ENCODE measurements around the gene KRTAP10-3.

The KRTAP10-3 gene

DNA sequence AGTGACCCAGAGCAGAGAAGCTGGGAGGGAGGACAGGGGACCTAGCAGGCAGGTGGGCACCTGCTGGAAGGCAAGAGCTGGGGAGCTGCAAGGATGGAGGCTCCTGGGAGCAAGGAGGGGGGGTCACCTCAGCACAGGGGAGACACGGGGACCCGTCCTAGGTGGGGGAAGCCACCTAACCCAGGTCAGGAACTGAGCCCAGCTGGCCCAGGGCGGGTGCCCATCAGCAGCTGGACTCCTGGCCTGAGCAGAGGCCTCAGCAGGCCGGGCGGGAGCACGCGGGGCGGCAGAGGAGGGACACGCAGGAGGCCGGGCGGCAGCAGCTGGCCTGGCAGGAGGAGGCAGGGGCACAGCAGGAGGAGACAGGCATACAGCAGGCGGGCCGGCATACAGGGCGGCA is 19.5 kb downstream of the KRTAP10-3 start:
- WGBS (ENCODE audit: extremely low coverage, insufficient coverage, insufficient read length): no CpG with 5 or more reads among the region's 14 CpGs
- no peak overlapping the region for H2BK120ac ChIP-seq (ENCODE audit: insufficient read depth, low read length, poor library complexity)
- H4K12ac ChIP-seq (ENCODE audit: low read depth, low read length): no peak overlapping the region
- no peak overlapping the region for H3K14ac ChIP-seq (ENCODE audit: low read length)
- H3K18ac ChIP-seq (ENCODE audit: low read length): no peak overlapping the region
- H2BK5ac ChIP-seq (ENCODE audit: low read depth, low read length, poor library complexity): no peak overlapping the region
- DNase-seq: no peak
- H3K4me3 ChIP-seq (ENCODE audit: low read depth, low read length): no peak overlapping the region
- no peak overlapping the region for H3K27ac ChIP-seq (ENCODE audit: low read depth, low read length)
- no peak overlapping the region for H2AFZ ChIP-seq (ENCODE audit: insufficient read depth, low read length, poor library complexity)
- H4K91ac ChIP-seq (ENCODE audit: low read depth, low read length): no peak overlapping the region
- no peak overlapping the region for H3K9ac ChIP-seq (ENCODE audit: low read length)
- H3K9me3 ChIP-seq (ENCODE audit: insufficient read depth, low read depth, low read length): no peaks in the 10 kb centered on the region
- no peaks in the 10 kb centered on the region for H3K79me2 ChIP-seq (ENCODE audit: control insufficient read depth, insufficient read depth, low read length, poor library complexity)
- no peak overlapping the region for H3K23ac ChIP-seq (ENCODE audit: low read length)
- no peak overlapping the region for H2BK12ac ChIP-seq (ENCODE audit: low read length)
- no peaks in the 10 kb centered on the region for H3K36me3 ChIP-seq (ENCODE audit: control insufficient read depth in 1 of 2, insufficient read depth in 2 of 2, low read length in 2 of 2)
- H3K4ac ChIP-seq (ENCODE audit: low read depth, low read length): no peak overlapping the region
- H3K4me2 ChIP-seq (ENCODE audit: low read length): no peak overlapping the region
- H4K8ac ChIP-seq (ENCODE audit: low read depth, low read length): no peak overlapping the region
- no peak overlapping the region for H2AK5ac ChIP-seq (ENCODE audit: low read length)
- H3K4me1 ChIP-seq (ENCODE audit: control insufficient read depth in 1 of 2, insufficient read depth in 2 of 2, low read length in 2 of 2): no peaks in the 10 kb centered on the region
- no peaks in the 10 kb centered on the region for H3K79me1 ChIP-seq (ENCODE audit: low read length)
- H3K27me3 ChIP-seq (ENCODE audit: insufficient read depth, low read length): no peaks in the 10 kb centered on the region

DNA sequence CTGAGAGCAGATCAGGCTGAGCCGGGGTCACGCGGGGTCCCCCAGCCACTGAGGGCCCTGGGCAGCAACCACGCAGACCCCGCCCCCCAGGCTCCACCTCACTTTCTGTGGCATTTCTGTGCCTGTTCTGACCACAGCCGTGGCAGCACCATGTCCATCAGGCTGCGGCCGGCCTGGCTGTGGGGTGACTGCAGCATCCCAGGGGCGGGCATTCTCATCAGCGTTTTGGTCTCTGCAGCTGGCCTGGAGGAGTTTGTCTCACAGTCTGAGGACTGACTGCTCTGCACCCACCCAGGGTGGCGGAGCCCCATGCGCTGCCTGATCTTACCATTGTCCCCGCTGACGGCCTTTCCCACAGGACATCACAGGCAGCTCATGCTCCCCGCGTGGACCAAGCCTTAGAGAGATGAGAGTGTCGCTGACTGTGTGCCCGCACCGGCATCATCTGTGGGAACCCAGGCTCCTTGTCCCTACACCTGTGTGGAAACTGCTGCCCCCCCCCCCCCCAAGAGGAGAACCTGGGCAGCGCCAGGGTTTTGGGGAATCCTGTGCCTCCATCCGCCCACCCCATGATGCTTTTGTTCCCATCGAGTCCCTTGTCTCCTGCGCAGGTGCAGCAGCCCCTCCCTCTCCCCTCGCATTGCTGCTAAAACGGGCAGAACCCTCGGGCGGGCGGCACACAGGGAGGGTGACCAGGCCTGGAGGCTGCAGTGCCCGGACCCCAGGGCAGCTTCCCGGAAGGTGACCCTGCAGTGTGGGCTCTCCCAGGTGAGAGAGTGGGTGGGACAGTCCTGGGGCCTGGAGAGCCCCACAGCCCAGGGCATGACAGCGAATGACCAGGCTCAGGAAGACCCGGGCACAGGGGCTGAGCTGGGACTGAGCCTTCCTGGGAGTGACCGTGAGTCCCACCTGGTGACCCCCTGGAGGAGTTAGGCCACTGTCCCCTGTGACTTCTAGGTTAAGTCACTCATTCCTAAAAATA is 20.4 kb downstream of the KRTAP10-3 start:
- Histone ChIP-seq H3K14ac (ENCODE audit: low read length) (no peak overlapping the region), H3K4me2 (ENCODE audit: low read length) (no peak overlapping the region), H2AK5ac (ENCODE audit: low read length) (no peak overlapping the region), H3K4me3 (ENCODE audit: low read depth, low read length) (no peak overlapping the region), H3K4me1 (ENCODE audit: control insufficient read depth in 1 of 2, insufficient read depth in 2 of 2, low read length in 2 of 2) (no peaks in the 10 kb centered on the region), H2BK12ac (ENCODE audit: low read length) (no peak overlapping the region), H3K18ac (ENCODE audit: low read length) (no peak overlapping the region), H3K4ac (ENCODE audit: low read depth, low read length) (no peak overlapping the region), H3K79me1 (ENCODE audit: low read length) (no peaks in the 10 kb centered on the region), H4K8ac (ENCODE audit: low read depth, low read length) (no peak overlapping the region), H4K91ac (ENCODE audit: low read depth, low read length) (no peak overlapping the region), H2BK120ac (ENCODE audit: insufficient read depth, low read length, poor library complexity) (no peak overlapping the region), H3K9ac (ENCODE audit: low read length) (no peak overlapping the region), H3K36me3 (ENCODE audit: control insufficient read depth in 1 of 2, insufficient read depth in 2 of 2, low read length in 2 of 2) (no peaks in the 10 kb centered on the region), H3K27me3 (ENCODE audit: insufficient read depth, low read length) (no peaks in the 10 kb centered on the region), H4K12ac (ENCODE audit: low read depth, low read length) (no peak overlapping the region), H3K27ac (ENCODE audit: low read depth, low read length) (no peak overlapping the region), H2BK5ac (ENCODE audit: low read depth, low read length, poor library complexity) (no peak overlapping the region), H3K23ac (ENCODE audit: low read length) (no peak overlapping the region), H3K79me2 (ENCODE audit: control insufficient read depth, insufficient read depth, low read length, poor library complexity) (no peaks in the 10 kb centered on the region), H3K9me3 (ENCODE audit: insufficient read depth, low read depth, low read length) (no peaks in the 10 kb centered on the region), H2AFZ (ENCODE audit: insufficient read depth, low read length, poor library complexity) (no peak overlapping the region)
- no CpG with 5 or more reads among the region's 33 CpGs for WGBS (ENCODE audit: extremely low coverage, insufficient coverage, insufficient read length)
- DNase-seq: no peak

DNA sequence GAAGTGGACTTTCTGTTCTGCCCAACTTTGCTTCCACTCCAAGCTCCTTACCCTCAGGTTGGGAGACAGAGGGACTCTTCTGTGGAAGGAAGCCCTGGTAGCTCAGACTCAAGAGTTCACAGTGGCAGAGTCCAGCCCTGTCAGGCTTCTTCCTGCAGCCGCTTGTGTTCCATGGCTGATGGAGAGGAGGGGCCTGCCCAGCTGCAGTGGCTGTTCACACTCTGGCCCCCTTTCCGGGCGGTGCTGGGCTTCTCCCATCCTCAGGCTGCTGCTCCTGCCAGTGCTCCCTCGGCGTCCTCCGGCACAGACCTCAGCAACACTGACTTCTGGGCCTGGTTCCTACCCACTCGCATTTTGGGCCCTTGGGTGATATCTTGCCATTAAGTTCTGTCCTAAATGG is 22.6 kb downstream of the KRTAP10-3 start:
- Histone ChIP-seq H3K4me1 (ENCODE audit: control insufficient read depth in 1 of 2, insufficient read depth in 2 of 2, low read length in 2 of 2) (no peaks in the 10 kb centered on the region), H3K4me3 (ENCODE audit: low read depth, low read length) (no peak overlapping the region), H3K23ac (ENCODE audit: low read length) (no peak overlapping the region), H3K14ac (ENCODE audit: low read length) (no peak overlapping the region), H3K4me2 (ENCODE audit: low read length) (no peak overlapping the region), H3K79me2 (ENCODE audit: control insufficient read depth, insufficient read depth, low read length, poor library complexity) (no peaks in the 10 kb centered on the region), H3K9me3 (ENCODE audit: insufficient read depth, low read depth, low read length) (no peaks in the 10 kb centered on the region), H3K4ac (ENCODE audit: low read depth, low read length) (no peak overlapping the region), H3K18ac (ENCODE audit: low read length) (no peak overlapping the region), H3K9ac (ENCODE audit: low read length) (no peak overlapping the region), H3K36me3 (ENCODE audit: control insufficient read depth in 1 of 2, insufficient read depth in 2 of 2, low read length in 2 of 2) (no peaks in the 10 kb centered on the region), H2BK12ac (ENCODE audit: low read length) (no peak overlapping the region), H2BK120ac (ENCODE audit: insufficient read depth, low read length, poor library complexity) (no peak overlapping the region), H2AK5ac (ENCODE audit: low read length) (no peak overlapping the region), H4K91ac (ENCODE audit: low read depth, low read length) (no peak overlapping the region), H3K27ac (ENCODE audit: low read depth, low read length) (no peak overlapping the region), H2BK5ac (ENCODE audit: low read depth, low read length, poor library complexity) (no peak overlapping the region), H2AFZ (ENCODE audit: insufficient read depth, low read length, poor library complexity) (no peak overlapping the region), H3K27me3 (ENCODE audit: insufficient read depth, low read length) (no peaks in the 10 kb centered on the region), H4K8ac (ENCODE audit: low read depth, low read length) (no peak overlapping the region), H3K79me1 (ENCODE audit: low read length) (no peaks in the 10 kb centered on the region), H4K12ac (ENCODE audit: low read depth, low read length) (no peak overlapping the region)
- no peak for DNase-seq
- whole genome bisulfite sequencing (ENCODE audit: extremely low coverage, insufficient coverage, insufficient read length): no CpG with 5 or more reads among the region's 7 CpGs

DNA sequence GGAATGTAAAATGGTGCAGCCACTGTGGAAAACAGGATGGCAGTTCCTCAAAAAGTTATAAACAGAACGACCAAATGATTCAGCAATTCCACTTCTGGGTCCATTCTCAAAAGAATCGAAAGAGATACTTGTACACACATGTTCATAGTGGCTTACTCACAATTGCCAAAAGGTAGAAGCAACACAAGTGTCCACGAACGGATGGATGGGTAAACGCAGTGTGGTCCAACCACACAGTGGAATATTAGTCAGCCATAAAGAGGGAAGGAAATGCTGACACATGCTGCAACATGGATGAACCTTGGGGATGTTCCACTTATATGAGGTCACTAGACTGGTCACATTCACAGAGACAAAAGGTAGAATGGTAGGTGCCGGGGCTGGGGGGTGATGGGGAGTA is 23.9 kb downstream of the KRTAP10-3 start:
- Histone ChIP-seq H3K9ac (ENCODE audit: low read length) (no peak overlapping the region), H4K12ac (ENCODE audit: low read depth, low read length) (no peak overlapping the region), H4K91ac (ENCODE audit: low read depth, low read length) (no peak overlapping the region), H3K79me2 (ENCODE audit: control insufficient read depth, insufficient read depth, low read length, poor library complexity) (no peaks in the 10 kb centered on the region), H2AK5ac (ENCODE audit: low read length) (no peak overlapping the region), H3K27ac (ENCODE audit: low read depth, low read length) (no peak overlapping the region), H3K4me1 (ENCODE audit: control insufficient read depth in 1 of 2, insufficient read depth in 2 of 2, low read length in 2 of 2) (no peaks in the 10 kb centered on the region), H3K4ac (ENCODE audit: low read depth, low read length) (no peak overlapping the region), H3K18ac (ENCODE audit: low read length) (no peak overlapping the region), H3K36me3 (ENCODE audit: control insufficient read depth in 1 of 2, insufficient read depth in 2 of 2, low read length in 2 of 2) (no peaks in the 10 kb centered on the region), H3K23ac (ENCODE audit: low read length) (no peak overlapping the region), H2BK5ac (ENCODE audit: low read depth, low read length, poor library complexity) (no peak overlapping the region), H3K27me3 (ENCODE audit: insufficient read depth, low read length) (no peaks in the 10 kb centered on the region), H3K9me3 (ENCODE audit: insufficient read depth, low read depth, low read length) (no peaks in the 10 kb centered on the region), H2AFZ (ENCODE audit: insufficient read depth, low read length, poor library complexity) (no peak overlapping the region), H4K8ac (ENCODE audit: low read depth, low read length) (no peak overlapping the region), H3K4me3 (ENCODE audit: low read depth, low read length) (no peak overlapping the region), H3K14ac (ENCODE audit: low read length) (no peak overlapping the region), H2BK12ac (ENCODE audit: low read length) (no peak overlapping the region), H2BK120ac (ENCODE audit: insufficient read depth, low read length, poor library complexity) (no peak overlapping the region), H3K79me1 (ENCODE audit: low read length) (no peaks in the 10 kb centered on the region), H3K4me2 (ENCODE audit: low read length) (no peak overlapping the region)
- 100% methylated on average over 1 of the region's 6 CpGs for WGBS (ENCODE audit: extremely low coverage, insufficient coverage, insufficient read length)
- DNase-seq: no peak
